ENCODE measurements around the gene PAM16.
"Not testable (repeated sequence)": the region's sequence is repeated elsewhere in the genome, so short reads cannot be mapped to it uniquely, and the experiment has no call there.

Gene PAM16

GRCh38 chr16:4353675-4354074 lies 2.6 kb upstream of the PAM16 start:
- DNase-seq (ENCODE audit: low read depth in 3 of 3, low spot score in 1 of 3): no peak

GRCh38 chr16:4352843-4353242 lies 1.7 kb upstream of the PAM16 start:
- DNase-seq (ENCODE audit: low read depth in 3 of 3, low spot score in 1 of 3): no peak

- no peak for DNase-seq (ENCODE audit: low read depth in 3 of 3, low spot score in 1 of 3)
These were observed 759 bp upstream of the PAM16 start for GRCh38 chr16:4351880-4352279.

- no peak for DNase-seq (ENCODE audit: low read depth in 3 of 3, low spot score in 1 of 3)
These were observed 745 bp downstream of the PAM16 start for GRCh38 chr16:4350365-4350786.

GRCh38 chr16:4349332-4349731 lies 1.8 kb downstream of the PAM16 start:
- no peak for DNase-seq (ENCODE audit: low read depth in 3 of 3, low spot score in 1 of 3)

GRCh38 chr16:4347765-4348509 lies 3.2 kb downstream of the PAM16 start:
- no peak for DNase-seq (ENCODE audit: low read depth in 3 of 3, low spot score in 1 of 3)

GRCh38 chr16:4347010-4347409 lies 4.1 kb downstream of the PAM16 start:
- DNase-seq (ENCODE audit: low read depth in 3 of 3, low spot score in 1 of 3): no peak

- no peak for DNase-seq (ENCODE audit: low read depth in 3 of 3, low spot score in 1 of 3)
These were observed 5.0 kb downstream of the PAM16 start for GRCh38 chr16:4345836-4346781.

GRCh38 chr16:4344983-4345835 lies 5.9 kb downstream of the PAM16 start:
- no peak for DNase-seq (ENCODE audit: low read depth in 3 of 3, low spot score in 1 of 3)

- DNase-seq (ENCODE audit: low read depth in 3 of 3, low spot score in 1 of 3): not testable (repeated sequence)
These were observed 6.7 kb downstream of the PAM16 start for GRCh38 chr16:4344300-4344982.

- no peak for DNase-seq (ENCODE audit: low read depth in 3 of 3, low spot score in 1 of 3)
These were observed 8.0 kb downstream of the PAM16 start for GRCh38 chr16:4342866-4343744.

GRCh38 chr16:4341250-4341649 lies 9.9 kb downstream of the PAM16 start:
- no peak for DNase-seq (ENCODE audit: low read depth in 3 of 3, low spot score in 1 of 3)

GRCh38 chr16:4340443-4340842 lies 10.7 kb downstream of the PAM16 start:
- DNase-seq (ENCODE audit: low read depth in 3 of 3, low spot score in 1 of 3): no peak

- no peak for DNase-seq (ENCODE audit: low read depth in 3 of 3, low spot score in 1 of 3)
These were observed 11.2 kb downstream of the PAM16 start for GRCh38 chr16:4339909-4340308.

GRCh38 chr16:4339455-4339854 lies 11.7 kb downstream of the PAM16 start:
- no peak for DNase-seq (ENCODE audit: low read depth in 3 of 3, low spot score in 1 of 3)

GRCh38 chr16:4338712-4339299 lies 12.3 kb downstream of the PAM16 start:
- DNase-seq (ENCODE audit: low read depth in 3 of 3, low spot score in 1 of 3): no peak

GRCh38 chr16:4338125-4338582 lies 13.0 kb downstream of the PAM16 start:
- no peak for DNase-seq (ENCODE audit: low read depth in 3 of 3, low spot score in 1 of 3)

- no peak for DNase-seq (ENCODE audit: low read depth in 3 of 3, low spot score in 1 of 3)
These were observed 13.5 kb downstream of the PAM16 start for GRCh38 chr16:4337540-4338088.
